Measurements from ENCODE around the gene SPACA7.
"Not testable (repeated sequence)": the region's sequence is repeated elsewhere in the genome, so short reads cannot be mapped to it uniquely, and the experiment has no call there.

The SPACA7 gene

DNA sequence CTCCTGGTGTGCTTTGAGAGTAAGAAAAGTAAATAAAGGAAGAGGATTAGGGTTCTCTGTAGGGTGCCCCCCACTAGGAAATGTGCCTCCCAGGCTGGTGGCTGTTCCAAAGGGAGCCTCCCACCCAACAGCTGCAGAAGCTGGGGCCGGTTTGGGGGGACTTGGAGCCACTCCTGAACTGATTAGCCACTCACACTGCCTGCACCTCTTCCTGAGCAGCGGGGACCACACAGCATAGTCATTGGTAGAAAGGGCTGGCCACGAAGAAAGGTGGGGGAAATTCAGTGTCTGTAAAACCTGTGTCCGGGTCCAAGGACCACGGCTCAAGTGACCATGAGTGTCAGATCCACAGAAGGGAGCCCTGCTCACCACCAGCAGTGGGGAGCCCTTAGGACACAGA is 55.6 kb downstream of the SPACA7 start:
- no peak for DNase-seq

DNA sequence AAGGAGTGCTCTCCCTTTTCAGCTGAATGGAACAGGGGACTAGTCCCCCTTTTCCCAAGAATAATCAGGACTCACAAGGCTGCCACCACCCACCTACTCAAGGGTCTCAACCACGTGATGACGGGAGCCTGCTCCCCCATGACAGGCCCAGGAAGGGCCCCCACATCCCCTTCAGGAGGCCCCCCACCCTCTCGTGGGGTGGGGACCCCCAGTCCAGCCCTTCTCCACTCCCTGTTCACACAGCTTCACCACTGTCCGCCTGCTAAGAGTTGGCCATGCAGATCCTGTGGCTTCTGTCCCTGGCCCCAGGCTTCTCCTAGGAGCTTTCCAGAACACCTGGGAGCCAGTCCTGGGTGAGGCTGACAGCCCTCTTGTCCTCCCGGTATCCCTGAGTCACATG is 56.6 kb downstream of the SPACA7 start:
- not testable (repeated sequence) for DNase-seq

DNA sequence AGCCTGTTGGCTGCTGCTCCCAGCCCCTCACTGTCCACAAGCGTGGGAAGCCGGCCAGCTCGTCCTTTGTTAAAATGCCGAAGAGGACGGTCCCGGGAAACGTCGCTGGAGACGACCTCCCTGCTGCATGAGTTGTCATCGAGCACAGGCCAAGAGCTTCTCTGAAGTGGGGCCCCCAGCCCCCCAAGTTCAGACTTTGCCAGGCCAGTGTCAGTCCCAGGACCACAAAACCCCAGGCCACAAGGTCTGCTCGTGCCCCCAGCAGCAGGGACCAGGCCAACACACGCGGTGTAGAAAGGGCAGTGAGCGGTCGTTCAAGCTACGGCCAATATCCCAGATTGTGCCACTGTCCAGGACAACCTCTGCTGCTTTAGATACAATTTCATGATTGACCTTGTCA is 57.4 kb downstream of the SPACA7 start:
- not testable (repeated sequence) for DNase-seq

DNA sequence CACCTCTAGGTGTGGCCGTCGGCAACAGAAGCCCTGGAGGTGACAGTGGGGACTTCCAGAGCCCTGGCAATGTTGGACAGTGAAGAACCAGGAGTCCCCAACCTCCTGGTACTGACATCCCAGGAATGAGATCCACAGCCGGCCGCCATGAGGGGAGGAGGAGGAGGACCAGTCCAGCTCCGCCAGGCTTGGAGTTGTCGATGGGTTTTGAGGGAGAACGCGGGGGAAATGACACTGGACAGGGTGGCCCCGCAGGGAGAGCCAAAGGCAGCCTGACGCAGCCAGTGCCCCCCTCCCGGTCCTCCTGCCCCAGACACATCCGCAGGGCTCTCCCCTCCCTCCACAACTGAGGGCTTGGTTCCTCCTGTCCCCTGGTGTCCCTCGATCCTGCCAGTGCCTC is 57.9 kb downstream of the SPACA7 start:
- DNase-seq = no peak

DNA sequence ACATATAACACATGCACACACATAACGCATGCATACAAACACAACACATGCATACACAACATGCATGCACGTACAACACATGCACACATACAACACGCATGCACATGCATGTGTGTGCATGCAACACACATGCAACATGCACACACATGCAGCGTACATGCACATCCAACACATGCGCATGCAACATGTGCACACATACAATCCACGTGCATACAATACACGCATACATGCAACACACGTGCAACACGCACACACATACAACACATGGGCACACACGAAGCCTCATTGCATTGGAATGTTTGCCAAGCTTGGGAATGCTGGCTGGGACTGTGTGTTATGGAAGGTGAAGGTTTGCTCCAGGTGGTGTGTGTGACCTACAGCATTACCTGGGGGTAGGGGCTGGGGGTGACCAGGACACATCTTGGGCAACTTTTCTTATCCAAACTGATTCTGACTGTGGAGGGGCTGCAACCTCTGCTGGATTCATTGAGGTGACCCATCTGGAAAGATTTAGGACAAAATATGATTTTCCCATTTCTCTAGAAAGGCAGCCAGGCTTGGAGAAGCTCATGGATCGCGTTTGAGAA is 58.9 kb downstream of the SPACA7 start:
- DNase-seq = no peak

DNA sequence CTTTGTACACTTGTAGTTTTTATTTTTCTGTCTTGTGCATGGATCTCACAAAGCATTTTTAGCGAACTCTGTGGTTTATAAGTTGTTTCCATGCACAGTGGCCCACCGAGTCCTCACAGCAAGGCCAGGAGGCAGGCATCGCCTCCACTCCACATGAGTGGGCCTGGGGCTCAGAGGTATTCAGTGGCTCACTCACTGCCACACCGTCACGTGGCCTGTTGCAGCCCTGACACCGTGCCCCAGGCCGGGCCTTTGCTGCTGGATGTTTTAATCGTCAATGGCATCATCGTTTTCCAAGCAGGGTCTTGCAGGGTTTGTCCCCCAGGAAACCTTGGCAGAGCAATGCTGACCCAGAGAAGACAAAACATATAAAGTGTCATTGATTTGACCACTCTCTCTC is 59.8 kb downstream of the SPACA7 start:
- DNase-seq = no peak

DNA sequence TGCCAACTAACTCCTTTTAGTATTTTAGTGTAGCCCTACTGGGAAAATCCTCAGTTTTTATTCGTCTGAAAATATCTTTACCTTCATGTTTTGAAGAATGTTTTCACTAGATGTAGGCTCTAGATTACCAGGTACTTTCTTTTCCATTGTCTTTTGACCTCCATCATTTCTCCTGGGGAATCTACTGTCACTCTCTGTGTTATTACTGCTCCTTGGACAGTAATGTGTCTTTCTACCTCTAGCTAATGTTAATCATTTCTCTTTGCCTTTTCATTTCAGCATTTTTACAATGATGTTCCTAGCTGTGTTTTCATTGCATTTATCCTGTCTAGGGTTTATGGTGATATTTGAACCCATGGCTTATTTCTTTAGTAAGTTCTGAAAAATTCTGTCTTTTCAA is 61.9 kb downstream of the SPACA7 start:
- no peak for DNase-seq

DNA sequence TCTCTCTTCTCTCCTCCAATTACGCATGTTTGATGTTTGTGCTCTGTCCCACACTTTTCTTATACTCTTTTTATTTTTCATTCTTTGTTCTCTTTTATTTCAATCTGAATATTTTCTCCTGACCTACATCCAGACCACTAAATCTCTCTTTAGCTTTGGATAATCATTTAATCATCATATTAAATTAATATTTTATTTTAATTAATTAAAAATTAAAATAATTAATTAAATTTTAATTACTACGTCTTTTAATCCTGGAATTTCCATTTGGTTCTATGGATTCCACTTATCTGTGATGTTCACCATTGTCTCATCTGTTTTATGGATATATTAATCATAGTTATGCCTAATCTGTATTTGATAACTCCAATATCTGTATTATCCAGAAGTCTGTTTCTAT is 62.4 kb downstream of the SPACA7 start:
- no peak for DNase-seq

DNA sequence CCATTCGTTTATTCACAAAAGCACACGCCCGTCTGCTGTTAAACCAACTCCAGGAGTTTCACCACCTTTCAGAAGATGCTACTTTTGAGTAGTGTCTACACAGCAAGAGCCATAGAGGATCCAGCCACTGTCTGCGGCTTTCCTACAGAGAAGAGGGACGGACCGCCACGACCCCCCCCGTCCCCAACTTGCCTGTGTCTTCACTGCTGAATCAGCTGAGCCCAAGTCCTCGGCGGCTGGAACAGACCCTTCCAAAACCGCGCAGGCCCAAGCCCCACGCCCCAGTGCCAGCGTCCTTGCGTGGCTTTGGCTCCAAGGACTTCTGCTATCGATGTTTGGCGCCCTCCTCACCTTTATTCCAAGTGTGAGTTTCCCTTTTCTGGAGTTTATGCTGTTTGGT is 65.1 kb downstream of the SPACA7 start:
- no peak for DNase-seq

DNA sequence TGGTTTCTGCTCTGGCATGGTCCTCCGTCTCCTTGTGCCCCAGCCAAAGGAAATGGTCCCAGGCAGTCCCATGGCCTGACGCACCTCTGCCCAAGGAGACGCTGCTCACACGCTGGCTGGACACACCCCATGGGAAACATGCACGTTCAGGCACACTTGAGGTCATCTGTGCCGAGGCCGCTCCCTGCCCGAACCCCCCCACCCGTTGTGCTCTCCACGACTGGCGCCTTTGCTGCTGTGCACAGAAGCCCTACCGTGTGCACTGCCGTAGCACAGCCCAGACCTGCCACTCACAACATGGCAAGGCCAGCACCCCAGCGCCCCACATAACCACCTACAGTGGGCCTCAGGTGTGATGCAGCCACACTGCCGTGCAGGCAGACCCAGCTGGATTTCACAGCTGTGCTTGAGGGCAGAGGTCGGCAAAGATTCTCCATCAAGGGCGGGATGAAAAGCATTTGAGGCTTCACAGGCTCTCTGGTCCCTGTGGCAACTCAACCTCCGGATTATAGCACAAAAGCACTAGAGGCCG is 65.7 kb downstream of the SPACA7 start:
- no peak for DNase-seq

DNA sequence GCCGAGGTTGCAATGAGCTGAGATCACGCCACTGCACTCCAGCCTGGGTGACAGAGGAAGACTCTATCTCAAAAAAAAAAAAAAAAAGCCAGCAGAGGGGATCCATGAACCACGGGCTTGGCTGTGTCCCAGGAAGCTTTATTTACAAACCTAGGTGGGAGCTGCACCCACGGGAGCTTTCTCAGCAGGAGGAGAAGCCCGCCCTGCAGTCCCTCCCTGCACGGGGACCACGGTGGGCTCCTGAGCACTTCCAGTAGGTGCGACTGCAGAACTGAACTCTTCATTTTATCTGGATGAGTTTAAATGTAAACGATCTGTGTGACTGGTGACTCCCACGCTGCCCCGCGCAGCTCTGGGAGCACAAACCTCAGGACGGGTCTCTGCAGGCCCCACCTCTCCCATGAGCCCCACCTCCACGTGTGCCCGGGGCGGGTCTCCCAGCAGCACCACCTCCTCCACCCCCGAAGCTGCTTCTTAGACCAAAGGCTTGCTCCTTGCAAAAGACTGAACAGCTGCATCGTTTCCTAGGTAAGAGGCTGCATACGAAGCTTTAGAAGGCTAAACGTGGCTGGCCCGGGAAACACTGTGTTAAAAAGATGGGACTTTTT is 66.4 kb downstream of the SPACA7 start:
- no peak for DNase-seq

DNA sequence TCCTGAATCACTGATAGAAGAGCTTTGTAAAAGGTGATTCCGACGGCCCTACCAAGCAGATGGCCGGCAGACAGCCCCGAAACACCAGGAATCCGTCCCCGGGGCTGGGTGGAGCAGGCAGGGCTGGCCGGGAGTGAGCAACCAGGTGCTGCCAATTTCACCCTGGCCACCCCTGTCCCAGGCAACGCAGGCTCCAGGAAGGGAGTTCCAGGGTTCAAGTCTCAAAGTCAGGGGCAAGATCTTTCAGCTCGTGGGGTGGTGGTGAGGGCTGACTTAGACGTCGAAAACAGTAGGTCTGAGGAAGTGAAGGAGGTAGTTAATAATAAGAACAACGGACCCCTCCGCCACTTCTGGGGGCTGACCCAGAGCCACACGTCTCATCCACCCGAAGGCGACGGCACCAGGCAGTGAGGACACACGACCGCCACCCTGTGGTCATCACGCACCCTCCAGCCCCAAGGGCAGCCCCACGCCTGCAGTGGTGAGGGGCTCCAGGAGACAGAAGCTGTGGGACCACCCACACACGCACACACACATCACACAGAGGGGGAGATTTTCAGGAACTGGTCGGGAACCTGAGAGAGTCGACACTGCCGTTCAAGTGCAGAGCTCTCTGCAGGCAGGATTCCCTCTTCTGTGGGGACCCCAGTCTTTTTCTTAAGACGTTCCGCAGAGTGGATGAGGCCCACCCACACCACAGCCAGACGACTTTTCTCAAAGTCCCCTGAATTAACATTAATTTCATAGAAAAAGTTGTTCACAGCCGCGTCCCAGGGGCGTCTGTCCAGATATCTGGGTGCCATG is 67.2 kb downstream of the SPACA7 start:
- DNase-seq = no peak

DNA sequence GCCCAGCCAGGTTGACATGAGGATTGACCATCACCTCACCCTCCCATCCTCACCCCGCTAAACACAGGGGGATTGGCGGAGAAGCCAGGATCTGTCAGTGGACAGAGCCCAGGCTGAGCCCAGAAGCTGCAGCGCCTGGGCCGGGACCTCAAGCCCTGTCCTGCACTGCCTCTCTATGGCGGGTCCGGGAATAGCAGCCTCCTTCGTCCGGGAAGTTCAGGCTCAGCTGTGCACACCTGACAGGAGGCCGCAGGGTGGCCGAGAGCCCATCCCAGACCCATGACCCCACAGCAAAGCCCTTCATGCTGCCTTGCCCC is 67.8 kb downstream of the SPACA7 start:
- peak; percentile 84 for DNase-seq

DNA sequence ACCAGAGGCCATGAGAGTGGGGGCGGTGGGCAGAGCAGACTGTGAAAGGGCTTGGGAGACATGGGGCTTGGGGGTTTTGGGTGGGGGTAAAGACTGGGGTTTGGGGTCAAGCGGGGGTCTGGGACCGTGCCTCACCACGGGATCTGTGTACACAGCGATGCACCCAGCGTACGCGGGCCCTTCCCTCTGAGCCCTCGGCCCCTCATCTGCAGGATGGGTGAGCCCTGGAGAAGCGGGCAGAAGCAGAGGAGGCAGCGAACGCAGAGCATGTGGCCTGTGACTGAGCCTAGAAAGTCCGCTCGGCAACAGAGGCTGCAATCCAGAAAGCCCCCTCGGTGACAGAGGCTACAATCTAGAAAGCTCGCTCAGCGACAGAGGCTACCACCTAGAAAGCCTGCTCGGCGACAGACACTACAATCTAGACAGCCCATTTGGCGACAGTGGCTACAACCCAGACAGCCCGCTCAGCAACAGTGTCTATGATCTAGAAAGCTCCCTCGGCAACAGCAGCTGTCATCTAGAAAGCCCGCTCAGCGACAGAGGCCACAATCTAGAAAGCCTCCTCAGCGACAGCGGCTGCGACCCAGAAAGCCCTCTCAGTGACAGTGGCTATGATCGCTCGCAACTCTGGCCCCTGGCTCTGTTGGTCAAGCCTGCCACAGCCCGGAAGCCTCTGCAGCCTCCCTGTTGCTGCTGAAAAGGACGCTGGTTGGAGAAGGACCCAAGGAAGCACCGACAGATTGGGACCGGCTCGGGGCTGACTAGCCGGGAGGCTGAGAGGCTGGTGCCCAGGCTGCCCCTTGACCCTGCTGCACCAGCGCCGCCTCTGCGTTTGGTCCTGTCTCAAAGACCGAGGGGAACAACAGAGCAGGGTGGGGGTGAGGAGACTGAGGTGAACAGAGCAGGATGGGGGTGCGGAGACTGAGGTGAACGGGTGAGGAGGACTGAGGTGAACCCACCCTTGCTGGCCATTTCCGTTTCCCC is 68.6 kb downstream of the SPACA7 start:
- no peak for DNase-seq

DNA sequence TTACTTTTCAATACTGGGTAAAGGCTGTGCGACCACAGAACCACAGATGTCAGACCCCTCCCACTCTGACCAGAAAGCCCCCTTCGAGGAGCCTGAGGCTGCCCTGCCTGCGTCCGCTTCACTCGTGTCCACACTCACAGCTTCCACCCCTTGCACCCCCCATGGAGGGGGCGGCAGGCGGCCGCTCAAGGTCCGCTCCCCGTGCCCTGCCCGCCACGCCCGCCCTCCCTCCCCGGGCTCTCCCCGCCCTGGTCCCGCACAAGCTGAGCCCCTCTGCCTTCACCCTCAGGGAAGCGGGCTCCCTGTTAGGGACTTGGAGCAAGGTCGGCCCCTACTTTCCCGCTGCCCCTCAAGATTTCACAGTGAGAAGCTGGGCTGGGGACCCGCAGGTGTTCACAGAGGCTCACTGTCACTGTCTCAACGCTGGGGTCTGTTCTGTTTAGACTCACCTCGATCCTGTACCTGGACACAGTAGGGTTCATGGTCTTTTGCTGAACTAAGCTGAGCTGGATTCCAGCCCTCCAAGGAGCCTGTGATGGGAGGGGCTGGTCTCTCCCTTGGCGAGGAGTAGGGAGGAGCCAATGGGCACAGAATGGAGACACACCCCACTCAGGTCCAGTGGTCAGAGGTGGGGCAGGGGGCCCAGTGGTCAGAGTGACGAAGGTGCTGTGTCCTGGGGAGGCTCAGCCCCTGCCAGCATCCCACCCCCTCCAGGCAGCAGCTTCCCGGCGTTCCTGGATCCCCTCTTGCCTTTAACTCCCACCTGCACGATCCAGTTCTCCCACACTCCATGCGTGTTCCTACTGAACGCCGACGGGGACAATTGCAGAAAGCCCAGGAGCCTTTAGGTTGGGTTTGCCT is 69.5 kb downstream of the SPACA7 start:
- no peak for DNase-seq

DNA sequence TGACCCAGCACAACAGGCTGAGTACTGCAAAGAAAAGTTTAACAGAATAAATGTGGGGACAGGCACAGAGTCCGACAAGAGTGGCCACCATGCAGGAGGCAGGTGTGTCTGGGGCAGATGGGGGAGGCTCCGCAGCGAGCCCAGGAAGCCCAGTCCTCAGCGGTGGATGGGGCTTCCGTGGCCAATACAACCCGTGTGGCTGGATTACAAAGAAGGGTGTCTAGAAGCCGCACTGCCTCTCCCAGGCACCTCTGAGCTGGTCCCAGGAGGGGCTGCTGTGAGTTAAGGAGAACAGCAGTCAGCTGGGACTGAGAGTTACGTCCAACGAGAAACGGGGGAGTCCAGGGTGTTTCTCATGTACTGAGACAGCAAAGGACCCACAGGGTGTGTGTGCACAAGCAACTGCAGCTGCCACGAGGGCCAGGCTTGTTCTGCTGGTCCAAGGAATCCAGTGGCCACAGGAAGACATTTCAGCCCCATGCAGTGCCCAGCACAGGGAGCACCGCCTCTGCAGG is 70.2 kb downstream of the SPACA7 start:
- no peak for DNase-seq

DNA sequence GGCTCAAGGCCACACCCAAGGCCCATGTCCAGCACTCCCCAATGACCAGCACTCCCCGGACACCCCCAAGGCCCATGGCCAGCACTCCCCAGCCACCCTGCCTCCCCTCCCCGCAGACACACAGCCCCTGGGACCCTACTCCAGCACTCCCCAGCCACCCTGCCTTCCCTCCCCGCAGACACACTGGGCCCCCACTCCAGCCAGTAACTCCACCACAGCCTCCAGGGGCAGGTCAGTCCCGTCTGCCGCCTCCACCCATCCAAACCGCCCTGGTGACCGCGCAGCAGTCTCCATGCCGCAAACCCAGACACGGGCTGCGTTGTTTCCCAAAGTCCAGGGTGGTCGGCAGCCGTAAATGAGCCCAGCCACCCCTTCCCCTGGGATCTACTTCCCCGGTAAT is 70.7 kb downstream of the SPACA7 start:
- no peak for DNase-seq

DNA sequence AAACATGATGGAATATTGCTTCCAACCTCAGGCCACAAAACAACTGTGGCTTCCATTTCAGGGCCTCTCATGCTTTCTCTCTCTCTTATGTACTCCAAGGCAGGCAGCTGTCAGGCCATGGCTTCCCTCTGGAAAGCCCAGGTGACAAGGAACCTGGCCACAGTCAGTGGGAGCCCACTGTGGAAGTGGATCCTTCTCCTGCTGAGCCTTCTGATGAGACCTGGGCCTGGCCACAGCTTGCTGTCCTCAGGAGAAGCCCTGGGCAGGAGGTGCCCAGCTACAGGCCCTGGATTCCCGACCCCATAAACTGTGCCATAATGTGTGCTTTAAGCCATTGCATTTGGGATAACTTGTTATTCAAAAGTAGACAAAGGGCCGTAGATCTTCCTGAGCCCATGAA is 71.2 kb downstream of the SPACA7 start:
- DNase-seq = no peak

DNA sequence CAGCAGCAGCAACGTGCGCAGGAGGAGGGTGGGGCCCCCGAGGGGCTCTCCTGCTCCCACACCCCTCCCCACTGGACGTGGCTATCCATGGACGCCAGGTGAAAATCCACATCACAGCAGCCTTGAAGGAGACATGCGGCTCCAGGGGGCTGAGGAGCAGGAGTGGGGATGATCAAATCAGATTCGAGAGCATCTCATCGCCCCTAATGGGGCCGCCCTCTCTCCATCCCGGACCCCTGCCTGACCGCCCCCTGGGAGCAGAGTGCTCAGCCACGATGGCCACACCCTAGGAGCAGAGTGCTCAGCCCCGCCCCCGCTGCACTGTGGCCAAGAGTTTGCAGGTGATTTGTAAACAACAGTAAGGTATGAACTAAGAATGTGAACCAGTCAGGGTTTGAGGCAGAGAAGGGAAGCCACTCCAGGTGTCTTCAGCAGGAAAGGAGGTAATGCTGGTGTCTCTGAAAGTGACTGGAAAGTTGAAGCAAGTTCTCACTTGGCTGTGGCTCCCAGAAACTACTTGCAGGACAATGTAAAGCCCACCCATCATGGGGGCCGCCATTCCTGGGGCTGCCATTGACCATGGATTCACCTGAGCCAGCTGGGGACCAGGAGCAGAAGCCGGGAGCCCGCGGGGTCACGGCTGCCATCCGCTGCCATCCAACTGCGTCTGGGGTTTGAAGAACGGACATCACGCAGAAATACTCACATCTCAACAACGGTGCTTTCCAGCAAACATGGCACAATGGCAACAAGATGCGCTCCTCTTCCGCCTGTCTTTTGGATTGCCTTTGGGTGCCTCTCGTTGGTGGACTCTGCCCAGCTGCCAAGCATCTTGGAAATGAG is 71.8 kb downstream of the SPACA7 start:
- DNase-seq = peak; percentile 22

DNA sequence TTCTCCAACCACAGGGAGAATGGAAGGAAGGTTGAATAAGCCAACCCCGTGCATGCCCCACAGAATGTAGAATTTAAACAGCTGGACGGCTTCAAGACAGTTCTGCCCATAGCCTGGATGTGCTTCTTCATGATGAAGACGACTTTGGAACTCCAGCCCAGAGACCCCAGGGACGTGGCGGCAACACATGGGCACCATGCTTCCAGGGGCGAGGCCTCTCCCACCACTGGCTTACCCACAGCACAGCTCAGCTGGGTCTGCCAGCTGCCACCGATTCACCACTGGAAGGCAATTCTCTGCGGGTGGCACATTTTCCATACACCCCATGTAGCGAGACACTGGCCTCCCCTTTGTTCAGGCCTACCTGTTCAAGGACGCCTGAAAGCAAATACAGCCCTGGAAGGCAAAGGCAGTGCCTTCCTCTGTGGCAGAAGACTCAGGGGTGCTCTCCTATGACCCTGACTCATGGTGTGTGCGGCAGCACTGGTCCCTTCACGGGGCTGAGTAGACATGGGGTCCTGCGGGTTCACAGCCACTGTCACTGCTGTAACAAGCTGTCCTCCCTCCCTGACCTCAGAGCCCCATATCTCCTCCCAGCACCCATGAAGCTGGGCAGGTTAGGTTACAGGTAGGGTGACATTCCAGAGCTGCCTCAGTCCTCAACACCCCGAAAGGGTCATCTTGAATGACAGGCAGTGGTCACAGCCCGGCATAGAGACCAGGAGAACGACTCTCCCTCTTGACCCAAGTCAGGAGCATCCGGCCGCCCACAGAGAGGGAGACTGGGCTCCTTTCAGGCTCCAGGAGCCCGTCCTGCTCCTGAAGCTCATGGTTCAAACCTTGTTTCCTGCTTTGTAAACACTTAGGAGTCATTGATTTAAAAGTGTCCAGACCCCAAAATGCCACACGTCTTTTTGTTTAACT is 72.7 kb downstream of the SPACA7 start:
- DNase-seq = no peak

Data from COR-L47 (cell line).